Neural progenitor cell (in vitro differentiated cells): ENCODE results near the gene PPP2R3C.

ENCODE experiments used
- CTCF ChIP-seq: fragments of 200-600 bp; sonication (generic); IDR thresholded peaks from 2 replicates; pipeline ENCODE4 v1.5.1; 2017; ENCODE audit warnings: antibody characterized with exemption, mild to moderate bottlenecking
- EZH2 ChIP-seq: fragments of 200-600 bp; sonication (generic); IDR thresholded peaks from 2 replicates; pipeline ENCODE4 v1.6.1; 2017; ENCODE audit warnings: antibody characterized with exemption, mild to moderate bottlenecking, moderate library complexity

- TF ChIP-seq CTCF, result no peak
- TF ChIP-seq EZH2, result no peak
Observed at GRCh38 chr14:35078082-35078481, 43.7 kb downstream of the PPP2R3C start.
